ENCODE data around the gene SNCAIP.

Gene SNCAIP

DNA sequence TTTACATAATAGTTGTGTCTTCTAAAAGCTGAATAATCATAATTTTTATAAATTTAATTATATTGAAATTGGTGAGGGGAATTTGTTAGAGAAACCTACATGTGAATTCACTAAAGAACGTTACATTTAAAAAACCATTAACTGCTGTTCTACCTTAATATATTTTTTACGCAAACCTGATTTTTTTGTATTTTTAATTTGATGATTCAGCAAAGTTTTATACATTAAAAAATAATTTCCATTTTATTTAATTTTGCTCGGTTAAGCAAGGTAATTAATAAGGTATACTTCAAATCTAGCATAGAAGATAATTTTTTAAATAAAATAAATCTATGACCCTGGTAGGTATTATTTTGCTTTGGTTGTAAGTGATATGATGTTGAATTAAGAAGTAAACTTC, 114.3 kb downstream of the SNCAIP start:
- no peak for DNase-seq (ENCODE audit: low spot score)
- WGBS, 2 donors (ENCODE audit: extremely low coverage in 2 of 2, insufficient read length in 2 of 2, insufficient replicate concordance in 1 of 2) = no CpG with 5 or more reads among the region's 3 CpGs
- Histone ChIP-seq H2AK5ac (ENCODE audit: low read depth, low read length) (no peak overlapping the region), H3K23ac (ENCODE audit: low read depth, low read length, poor library complexity) (no peak overlapping the region), H3K4ac (ENCODE audit: low read length) (no peak overlapping the region), H3K9ac (ENCODE audit: low read depth, low read length, poor library complexity) (no peak overlapping the region), H3K27me3 (ENCODE audit: control insufficient read depth in 3 of 3, insufficient read depth in 3 of 3, low read depth in 1 of 3, low read length in 3 of 3) (no peaks in the 10 kb centered on the region), H4K91ac (ENCODE audit: low read depth, low read length, poor library complexity) (no peak overlapping the region), H4K8ac (ENCODE audit: low read depth, low read length) (no peak overlapping the region), H2BK5ac (ENCODE audit: low read length) (no peak overlapping the region), H3K27ac (replicated peaks; ENCODE audit: low read length) (no peak overlapping the region), H3K79me1 (ENCODE audit: low read depth, low read length) (no peaks in the 10 kb centered on the region), H2BK12ac (ENCODE audit: low read length) (no peak overlapping the region), H3K14ac (ENCODE audit: low read length) (no peak overlapping the region), H3K4me2 (ENCODE audit: insufficient read depth, low read length, poor library complexity, severe bottlenecking) (no peak overlapping the region), H2AFZ (ENCODE audit: low read length) (no peak overlapping the region), H3K9me3 (replicated peaks in 1 of 2; ENCODE audit: control insufficient read depth in 2 of 2, insufficient read depth in 1 of 2, low read depth in 1 of 2, low read length in 2 of 2) (no peaks in the 10 kb centered on the region), H3K4me1 (ENCODE audit: control insufficient read depth in 2 of 2, insufficient read depth in 1 of 2, low read depth in 1 of 2, low read length in 2 of 2) (peaks cover 2 to 4% of the 10 kb centered on the region in 2 donors), H3K4me3 (ENCODE audit: low read length in 2 of 2) (no peak overlapping the region), H3K36me3 (replicated peaks in 1 of 2; ENCODE audit: control insufficient read depth in 2 of 2, insufficient read depth in 2 of 2, low read length in 2 of 2) (no peaks in the 10 kb centered on the region), H2BK15ac (ENCODE audit: low read length) (no peak overlapping the region), H2BK120ac (ENCODE audit: low read depth, low read length) (no peak overlapping the region), H3K18ac (ENCODE audit: low read length) (no peak overlapping the region)

DNA sequence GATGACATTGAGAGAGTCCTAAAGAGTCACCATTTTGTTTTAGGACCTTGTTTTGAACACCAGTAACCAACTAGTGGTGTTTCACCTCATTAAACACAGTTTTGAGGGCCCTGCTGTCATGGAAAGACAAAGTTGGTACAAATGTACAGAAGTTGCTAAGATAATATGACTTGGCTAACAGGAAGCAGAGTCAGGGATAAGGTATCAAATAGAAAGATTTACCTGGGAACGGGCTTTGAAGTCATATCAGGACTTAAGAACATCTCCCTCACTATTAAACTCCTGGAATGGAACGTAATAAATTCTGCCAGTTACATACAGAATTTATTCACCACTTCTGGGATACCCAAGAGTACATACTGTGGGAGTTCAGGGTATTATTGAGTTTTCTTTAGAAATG, 115.6 kb downstream of the SNCAIP start:
- no peaks in the 10 kb centered on the region for H3K36me3 ChIP-seq (replicated peaks in 1 of 2; ENCODE audit: control insufficient read depth in 2 of 2, insufficient read depth in 2 of 2, low read length in 2 of 2)
- WGBS, 2 donors (ENCODE audit: extremely low coverage in 2 of 2, insufficient read length in 2 of 2, insufficient replicate concordance in 1 of 2) = no CpG with 5 or more reads among the region's 2 CpGs
- H3K27me3 ChIP-seq (ENCODE audit: control insufficient read depth in 3 of 3, insufficient read depth in 3 of 3, low read depth in 1 of 3, low read length in 3 of 3) = no peaks in the 10 kb centered on the region
- no peak overlapping the region for H2AFZ ChIP-seq (ENCODE audit: low read length)
- H3K4me2 ChIP-seq (ENCODE audit: insufficient read depth, low read length, poor library complexity, severe bottlenecking) = no peak overlapping the region
- H4K8ac ChIP-seq (ENCODE audit: low read depth, low read length) = no peak overlapping the region
- no peak overlapping the region for H3K27ac ChIP-seq (replicated peaks; ENCODE audit: low read length)
- no peak overlapping the region for H3K4me3 ChIP-seq (ENCODE audit: low read length in 2 of 2)
- H3K9me3 ChIP-seq (replicated peaks in 1 of 2; ENCODE audit: control insufficient read depth in 2 of 2, insufficient read depth in 1 of 2, low read depth in 1 of 2, low read length in 2 of 2) = no peaks in the 10 kb centered on the region
- no peak overlapping the region for H3K18ac ChIP-seq (ENCODE audit: low read length)
- H3K4ac ChIP-seq (ENCODE audit: low read length) = no peak overlapping the region
- H3K79me1 ChIP-seq (ENCODE audit: low read depth, low read length) = no peaks in the 10 kb centered on the region
- H4K91ac ChIP-seq (ENCODE audit: low read depth, low read length, poor library complexity) = no peak overlapping the region
- no peak overlapping the region for H2BK12ac ChIP-seq (ENCODE audit: low read length)
- H3K14ac ChIP-seq (ENCODE audit: low read length) = no peak overlapping the region
- no peak overlapping the region for H2BK120ac ChIP-seq (ENCODE audit: low read depth, low read length)
- no peak for DNase-seq (ENCODE audit: low spot score)
- no peak overlapping the region for H2BK5ac ChIP-seq (ENCODE audit: low read length)
- H3K23ac ChIP-seq (ENCODE audit: low read depth, low read length, poor library complexity) = no peak overlapping the region
- H3K4me1 ChIP-seq (ENCODE audit: control insufficient read depth in 2 of 2, insufficient read depth in 1 of 2, low read depth in 1 of 2, low read length in 2 of 2) = peaks cover 2 to 4% of the 10 kb centered on the region in 2 donors
- H2AK5ac ChIP-seq (ENCODE audit: low read depth, low read length) = no peak overlapping the region
- H3K9ac ChIP-seq (ENCODE audit: low read depth, low read length, poor library complexity) = no peak overlapping the region
- no peak overlapping the region for H2BK15ac ChIP-seq (ENCODE audit: low read length)

DNA sequence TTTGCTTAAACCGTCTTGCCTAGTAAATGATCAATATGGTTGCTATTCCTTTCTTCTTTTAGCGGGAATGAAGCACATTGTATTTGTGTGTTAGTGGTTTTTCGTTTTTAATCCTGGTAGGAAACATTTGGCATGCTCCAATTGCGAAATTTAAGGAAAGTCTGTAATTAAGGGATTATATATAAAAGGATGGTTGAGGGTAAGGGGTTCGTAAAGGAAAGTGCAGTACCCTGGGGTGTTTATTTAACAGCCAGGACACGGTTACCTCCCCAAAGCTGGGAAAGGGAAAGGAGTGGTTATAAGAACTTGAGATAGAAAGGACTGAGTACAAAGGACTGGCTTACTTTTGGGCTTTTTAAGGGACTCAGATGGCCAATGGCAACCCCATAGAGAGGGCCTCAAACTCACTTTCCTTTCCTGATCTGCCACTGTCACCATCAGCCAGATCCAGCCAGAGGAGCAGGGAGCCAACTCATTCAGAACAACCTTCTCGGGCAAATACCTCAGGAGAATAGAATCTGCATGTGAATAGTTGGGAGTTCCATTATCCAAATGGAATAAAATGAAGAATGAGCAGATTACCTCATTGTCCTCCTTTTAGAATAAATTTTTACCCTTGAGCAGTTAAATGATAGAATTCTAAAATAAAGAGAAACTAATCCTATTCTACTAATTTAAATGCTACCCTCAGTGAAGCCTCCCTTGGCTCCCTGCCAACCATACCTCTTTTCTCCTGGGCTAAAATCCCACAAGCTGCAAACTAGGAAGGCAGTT, 117.7 kb downstream of the SNCAIP start:
- H2BK120ac ChIP-seq (ENCODE audit: low read depth, low read length) = no peak overlapping the region
- no peak overlapping the region for H3K4me3 ChIP-seq (ENCODE audit: low read length in 2 of 2)
- H3K14ac ChIP-seq (ENCODE audit: low read length) = no peak overlapping the region
- H3K4me2 ChIP-seq (ENCODE audit: insufficient read depth, low read length, poor library complexity, severe bottlenecking) = no peak overlapping the region
- H3K27ac ChIP-seq (replicated peaks; ENCODE audit: low read length) = peak overlapping the region; percentile 73
- no peak overlapping the region for H2BK15ac ChIP-seq (ENCODE audit: low read length)
- no peaks in the 10 kb centered on the region for H3K79me1 ChIP-seq (ENCODE audit: low read depth, low read length)
- H4K91ac ChIP-seq (ENCODE audit: low read depth, low read length, poor library complexity) = no peak overlapping the region
- no peak overlapping the region for H3K4ac ChIP-seq (ENCODE audit: low read length)
- peak overlapping the region; percentile 36 for H2AFZ ChIP-seq (ENCODE audit: low read length)
- no peak overlapping the region for H4K8ac ChIP-seq (ENCODE audit: low read depth, low read length)
- no peaks in the 10 kb centered on the region for H3K36me3 ChIP-seq (replicated peaks in 1 of 2; ENCODE audit: control insufficient read depth in 2 of 2, insufficient read depth in 2 of 2, low read length in 2 of 2)
- H3K18ac ChIP-seq (ENCODE audit: low read length) = no peak overlapping the region
- no peaks in the 10 kb centered on the region for H3K9me3 ChIP-seq (replicated peaks in 1 of 2; ENCODE audit: control insufficient read depth in 2 of 2, insufficient read depth in 1 of 2, low read depth in 1 of 2, low read length in 2 of 2)
- WGBS, 2 donors (ENCODE audit: extremely low coverage in 2 of 2, insufficient read length in 2 of 2, insufficient replicate concordance in 1 of 2) = no CpG with 5 or more reads among the region's 7 CpGs
- H3K27me3 ChIP-seq (ENCODE audit: control insufficient read depth in 3 of 3, insufficient read depth in 3 of 3, low read depth in 1 of 3, low read length in 3 of 3) = no peaks in the 10 kb centered on the region
- H2AK5ac ChIP-seq (ENCODE audit: low read depth, low read length) = no peak overlapping the region
- H2BK5ac ChIP-seq (ENCODE audit: low read length) = no peak overlapping the region
- peak; percentile 48 for DNase-seq (ENCODE audit: low spot score)
- H2BK12ac ChIP-seq (ENCODE audit: low read length) = no peak overlapping the region
- H3K4me1 ChIP-seq (ENCODE audit: control insufficient read depth in 2 of 2, insufficient read depth in 1 of 2, low read depth in 1 of 2, low read length in 2 of 2) = peaks cover 4% of the 10 kb centered on the region in 2 donors
- no peak overlapping the region for H3K9ac ChIP-seq (ENCODE audit: low read depth, low read length, poor library complexity)
- no peak overlapping the region for H3K23ac ChIP-seq (ENCODE audit: low read depth, low read length, poor library complexity)

- no peaks in the 10 kb centered on the region for H3K36me3 ChIP-seq (replicated peaks in 1 of 2; ENCODE audit: control insufficient read depth in 2 of 2, insufficient read depth in 2 of 2, low read length in 2 of 2)
- H3K23ac ChIP-seq (ENCODE audit: low read depth, low read length, poor library complexity) = no peak overlapping the region
- no peak overlapping the region for H3K9ac ChIP-seq (ENCODE audit: low read depth, low read length, poor library complexity)
- no peak overlapping the region for H3K4me3 ChIP-seq (ENCODE audit: low read length in 2 of 2)
- H3K9me3 ChIP-seq (replicated peaks in 1 of 2; ENCODE audit: control insufficient read depth in 2 of 2, insufficient read depth in 1 of 2, low read depth in 1 of 2, low read length in 2 of 2) = no peaks in the 10 kb centered on the region
- no peak overlapping the region for H4K8ac ChIP-seq (ENCODE audit: low read depth, low read length)
- no peaks in the 10 kb centered on the region for H3K27me3 ChIP-seq (ENCODE audit: control insufficient read depth in 3 of 3, insufficient read depth in 3 of 3, low read depth in 1 of 3, low read length in 3 of 3)
- H3K4me1 ChIP-seq (ENCODE audit: control insufficient read depth in 2 of 2, insufficient read depth in 1 of 2, low read depth in 1 of 2, low read length in 2 of 2) = peaks cover 6 to 9% of the 10 kb centered on the region in 2 donors
- no peak for DNase-seq (ENCODE audit: low spot score)
- no peak overlapping the region for H2AFZ ChIP-seq (ENCODE audit: low read length)
- H2BK5ac ChIP-seq (ENCODE audit: low read length) = no peak overlapping the region
- H3K4me2 ChIP-seq (ENCODE audit: insufficient read depth, low read length, poor library complexity, severe bottlenecking) = no peak overlapping the region
- no peak overlapping the region for H3K14ac ChIP-seq (ENCODE audit: low read length)
- H4K91ac ChIP-seq (ENCODE audit: low read depth, low read length, poor library complexity) = no peak overlapping the region
- no peak overlapping the region for H3K27ac ChIP-seq (replicated peaks; ENCODE audit: low read length)
- H2BK15ac ChIP-seq (ENCODE audit: low read length) = no peak overlapping the region
- no peak overlapping the region for H2BK12ac ChIP-seq (ENCODE audit: low read length)
- H3K79me1 ChIP-seq (ENCODE audit: low read depth, low read length) = no peaks in the 10 kb centered on the region
- no peak overlapping the region for H3K18ac ChIP-seq (ENCODE audit: low read length)
- no CpG with 5 or more reads among the region's 2 CpGs for WGBS, 2 donors (ENCODE audit: extremely low coverage in 2 of 2, insufficient read length in 2 of 2, insufficient replicate concordance in 1 of 2)
- no peak overlapping the region for H3K4ac ChIP-seq (ENCODE audit: low read length)
- H2AK5ac ChIP-seq (ENCODE audit: low read depth, low read length) = no peak overlapping the region
- H2BK120ac ChIP-seq (ENCODE audit: low read depth, low read length) = no peak overlapping the region
Measured at GRCh38 chr5:122430319-122430586, 118.2 kb downstream of the SNCAIP start.
